ENCODE results near the gene ANO4.

The ANO4 gene

GRCh38 chr12:100801320-100801719 is 6.7 kb downstream of the ANO4 start:
- DNase-seq (ENCODE audit: low read depth in 2 of 2), result no peak

GRCh38 chr12:100808777-100809176 is 14.2 kb downstream of the ANO4 start:
- DNase-seq (ENCODE audit: low read depth in 2 of 2), result no peak

DNA sequence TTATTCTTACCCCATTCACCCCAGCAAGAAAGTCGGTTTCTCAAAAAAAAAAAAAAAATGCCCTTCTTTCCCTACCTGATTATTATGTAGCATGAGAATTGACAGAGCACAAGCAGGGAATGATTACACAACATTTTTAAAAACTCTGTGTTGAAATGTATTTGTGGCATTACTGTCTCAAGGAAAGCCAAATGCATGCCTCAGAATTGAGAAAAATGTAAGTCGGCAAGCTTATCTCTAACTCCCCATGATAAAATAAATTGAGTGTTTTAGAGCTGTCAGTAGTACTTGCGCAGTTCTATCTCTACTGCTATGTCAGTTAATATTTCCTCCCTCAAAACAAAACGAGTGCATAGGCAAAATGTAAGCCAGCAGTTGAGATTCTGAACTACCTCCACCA is 25.7 kb downstream of the ANO4 start:
- DNase-seq (ENCODE audit: low read depth in 2 of 2), result no peak

GRCh38 chr12:100823963-100824362 is 29.4 kb downstream of the ANO4 start:
- no peak for DNase-seq (ENCODE audit: low read depth in 2 of 2)

DNA sequence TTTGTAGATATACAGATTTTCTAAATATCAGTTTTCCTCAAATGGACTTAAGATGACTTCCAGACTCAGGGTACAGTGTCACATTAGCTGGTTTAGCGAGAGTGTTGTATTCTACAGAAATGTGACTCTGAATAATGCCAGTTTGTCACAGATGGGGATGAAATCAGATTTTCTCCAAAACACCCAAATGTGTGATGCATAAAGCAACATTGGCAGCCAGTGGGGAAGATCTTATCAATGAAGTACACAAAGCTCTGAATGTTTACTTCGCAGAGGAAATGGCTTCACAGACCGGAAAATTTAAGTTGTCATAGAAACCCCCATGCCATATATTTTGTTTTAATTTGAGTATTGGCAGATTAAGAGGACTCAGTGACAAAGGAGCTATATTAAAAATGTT is 29.9 kb downstream of the ANO4 start:
- DNase-seq (ENCODE audit: low read depth in 2 of 2), result no peak

DNA sequence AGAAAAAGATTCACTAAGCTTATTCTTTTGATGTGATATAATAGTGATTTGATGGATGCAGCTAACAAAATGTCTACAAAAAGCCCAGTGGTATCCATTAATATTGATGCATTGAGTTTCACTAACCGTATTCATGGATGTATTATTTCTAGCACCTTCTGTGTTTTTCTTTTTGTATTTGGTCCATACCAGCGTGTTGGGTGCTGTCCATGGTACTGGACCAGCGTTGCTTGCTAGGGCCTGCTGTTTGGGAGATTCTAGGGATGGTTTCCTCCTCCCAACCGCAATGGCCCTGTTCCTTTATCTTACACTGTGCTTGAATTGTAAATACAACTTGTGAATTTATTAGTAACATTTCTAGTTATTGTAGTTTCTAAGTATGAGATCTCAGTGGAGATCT is 31.7 kb downstream of the ANO4 start:
- peak in 1 of 2 donors; percentile 0 for DNase-seq (ENCODE audit: low read depth in 2 of 2)

- DNase-seq (ENCODE audit: low read depth in 2 of 2), result no peak
Observed at GRCh38 chr12:100827901-100828520, 33.4 kb downstream of the ANO4 start.

DNA sequence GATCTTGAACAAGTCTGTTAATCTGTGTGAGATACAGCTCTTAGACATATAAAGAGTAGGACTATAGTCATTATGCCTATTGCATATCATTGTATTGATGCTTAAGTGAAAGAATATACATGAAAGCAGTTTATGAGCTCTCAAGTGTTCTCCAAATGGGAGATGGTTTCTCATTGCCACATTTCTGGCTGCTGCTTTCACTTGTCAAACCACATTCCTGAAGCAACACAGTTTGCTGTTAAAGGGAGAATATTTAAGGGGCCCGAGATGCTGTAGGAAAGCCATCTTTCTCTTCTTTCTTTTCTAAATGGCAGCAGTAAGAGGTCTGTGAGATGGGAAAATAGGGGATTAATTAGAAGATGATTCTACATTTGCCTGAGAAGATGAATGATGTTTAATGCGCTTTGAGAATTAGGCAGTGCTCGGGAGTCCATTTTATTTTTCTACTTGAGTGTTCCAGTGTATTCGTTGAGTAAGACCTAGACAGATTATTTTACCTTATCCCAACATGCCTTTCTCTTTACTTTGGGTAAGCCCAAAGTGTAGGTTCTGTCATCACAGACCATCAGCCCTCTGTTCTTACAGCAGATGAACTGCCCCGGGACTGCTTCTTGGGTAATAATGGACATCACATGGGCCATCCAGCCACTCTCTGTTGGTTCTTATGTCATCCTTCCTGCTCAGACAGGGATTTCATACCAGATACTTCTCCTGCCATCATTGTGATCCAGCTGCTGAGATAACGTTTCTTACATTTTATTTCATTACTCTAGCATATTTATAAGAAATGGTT is 35.6 kb downstream of the ANO4 start:
- DNase-seq (ENCODE audit: low read depth in 2 of 2), result no peak

- DNase-seq (ENCODE audit: low read depth in 2 of 2), result no peak
Observed at GRCh38 chr12:100833282-100833681, 38.7 kb downstream of the ANO4 start.

GRCh38 chr12:100840748-100841147 is 46.2 kb downstream of the ANO4 start:
- no peak for DNase-seq (ENCODE audit: low read depth in 2 of 2)

- DNase-seq (ENCODE audit: low read depth in 2 of 2), result no peak
Observed at GRCh38 chr12:100842156-100842555, 47.6 kb downstream of the ANO4 start.

GRCh38 chr12:100843061-100843460 is 48.5 kb downstream of the ANO4 start:
- no peak for DNase-seq (ENCODE audit: low read depth in 2 of 2)

DNA sequence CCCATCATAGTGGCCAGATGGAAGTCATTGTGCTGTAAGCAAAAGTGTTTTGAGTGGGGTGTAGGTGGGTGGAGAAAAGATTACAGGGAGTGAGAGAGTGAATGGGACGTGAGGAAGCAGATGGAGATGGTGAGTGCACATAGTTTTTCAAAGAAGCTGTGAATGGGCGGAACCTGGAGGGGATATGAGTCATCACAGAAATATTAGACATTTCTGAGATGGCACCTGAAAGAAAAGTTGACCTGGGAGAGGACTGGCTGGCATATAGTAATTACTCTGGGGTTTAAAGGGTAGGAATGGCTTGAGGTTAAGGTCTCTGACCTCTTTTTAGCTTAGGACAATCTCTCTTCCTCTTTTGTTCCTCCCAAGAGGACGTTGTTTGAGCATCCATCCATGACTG is 50.5 kb downstream of the ANO4 start:
- DNase-seq (ENCODE audit: low read depth in 2 of 2), result no peak

GRCh38 chr12:100851637-100852036 is 57.1 kb downstream of the ANO4 start:
- DNase-seq (ENCODE audit: low read depth in 2 of 2), result no peak

- no peak for DNase-seq (ENCODE audit: low read depth in 2 of 2)
Observed at GRCh38 chr12:100857418-100857817, 62.8 kb downstream of the ANO4 start.

GRCh38 chr12:100857971-100858370 is 63.4 kb downstream of the ANO4 start:
- DNase-seq (ENCODE audit: low read depth in 2 of 2), result no peak

GRCh38 chr12:100858656-100859055 is 64.1 kb downstream of the ANO4 start:
- DNase-seq (ENCODE audit: low read depth in 2 of 2), result no peak

GRCh38 chr12:100859063-100859627 is 64.6 kb downstream of the ANO4 start:
- no peak for DNase-seq (ENCODE audit: low read depth in 2 of 2)

DNA sequence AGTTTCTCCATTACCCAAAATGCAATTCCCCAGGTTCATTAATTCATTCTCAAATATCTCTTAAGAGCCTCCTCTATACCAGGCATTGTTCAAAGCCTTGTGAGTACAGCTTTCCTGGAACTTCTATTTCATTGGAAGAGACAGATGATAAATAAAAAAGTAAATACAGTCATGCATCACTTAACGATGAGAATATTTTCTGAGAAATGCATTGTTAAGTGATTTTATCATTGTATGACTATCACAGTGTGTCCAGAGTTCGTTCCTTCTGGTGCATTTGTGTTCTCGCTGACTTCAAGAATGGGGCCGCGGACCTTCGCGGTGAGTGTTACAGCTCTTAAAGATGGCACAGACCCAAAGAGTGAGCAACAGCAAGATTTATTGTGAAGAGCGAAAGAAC is 66.0 kb downstream of the ANO4 start:
- DNase-seq (ENCODE audit: low read depth in 2 of 2), result no peak

DNA sequence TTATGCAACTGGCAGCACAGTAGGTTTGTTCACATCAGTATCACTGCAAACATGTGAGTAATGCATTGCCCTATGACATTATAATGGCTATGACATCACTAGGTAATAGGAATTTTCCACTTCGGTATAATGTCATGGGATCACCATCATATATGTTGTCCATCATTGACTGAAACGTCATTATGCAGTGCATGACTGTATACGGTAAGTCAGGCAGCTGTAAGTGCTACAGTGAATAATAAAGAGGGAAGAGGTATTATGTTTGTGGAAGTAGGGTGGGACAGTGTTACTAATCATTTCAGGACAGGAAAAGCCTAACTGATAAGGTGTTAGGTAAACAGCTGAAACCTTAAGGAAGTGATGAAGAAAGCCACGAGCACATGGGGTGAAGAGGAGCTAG is 68.1 kb downstream of the ANO4 start:
- no peak for DNase-seq (ENCODE audit: low read depth in 2 of 2)

DNA sequence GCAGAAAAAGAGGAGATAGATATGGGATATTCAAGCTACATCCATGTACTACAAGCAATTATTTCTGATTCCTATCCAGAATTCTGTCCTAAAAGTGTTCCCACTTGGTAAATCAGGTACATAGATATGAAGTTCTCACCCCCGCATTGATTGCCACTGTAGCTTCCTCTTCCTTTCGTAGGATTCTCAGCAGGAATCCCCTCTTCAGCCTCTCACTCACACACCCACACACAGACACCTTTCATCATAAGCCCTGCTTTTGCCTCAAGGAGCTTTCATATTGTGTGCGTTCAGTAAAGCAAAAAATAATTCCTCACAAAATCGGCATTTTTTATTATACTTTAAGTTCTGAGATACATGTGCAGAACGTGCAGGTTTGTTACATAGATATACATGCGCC is 69.8 kb downstream of the ANO4 start:
- no peak for DNase-seq (ENCODE audit: low read depth in 2 of 2)

DNA sequence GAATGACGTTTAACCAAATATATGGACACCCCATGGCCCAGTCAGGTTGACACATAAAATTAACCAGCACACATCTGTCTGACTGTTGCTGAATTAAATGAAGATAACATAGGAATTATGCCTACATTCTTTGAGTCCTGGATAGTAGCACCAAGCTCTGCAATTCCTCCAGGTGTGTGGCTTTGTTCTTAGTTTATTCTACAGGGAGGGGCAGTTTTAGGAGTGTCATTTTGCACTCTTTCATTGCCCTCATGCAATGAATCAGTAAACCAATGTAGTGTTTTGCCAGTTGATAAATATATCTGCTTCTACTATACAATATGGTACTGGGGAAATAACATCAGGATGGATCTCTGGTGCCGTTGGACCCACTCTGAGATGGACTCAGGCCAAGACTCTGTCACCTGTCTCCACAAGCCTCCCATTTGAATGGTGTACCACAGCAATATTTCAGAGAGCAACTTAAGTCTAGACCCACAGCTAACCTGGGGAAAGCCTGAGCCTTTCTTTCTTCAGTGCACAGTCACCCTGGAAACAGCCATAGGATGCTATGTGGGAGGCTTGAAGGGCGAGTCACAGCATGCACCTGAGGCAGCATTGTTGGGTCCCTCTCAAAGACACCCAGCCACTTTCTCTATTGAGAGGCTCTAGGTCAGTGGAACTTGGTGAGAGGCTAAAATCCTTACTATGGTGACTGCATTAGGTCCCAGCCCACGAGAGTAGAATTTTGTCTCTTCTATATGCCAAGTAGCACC is 73.2 kb downstream of the ANO4 start:
- DNase-seq (ENCODE audit: low read depth in 2 of 2), result no peak

DNA sequence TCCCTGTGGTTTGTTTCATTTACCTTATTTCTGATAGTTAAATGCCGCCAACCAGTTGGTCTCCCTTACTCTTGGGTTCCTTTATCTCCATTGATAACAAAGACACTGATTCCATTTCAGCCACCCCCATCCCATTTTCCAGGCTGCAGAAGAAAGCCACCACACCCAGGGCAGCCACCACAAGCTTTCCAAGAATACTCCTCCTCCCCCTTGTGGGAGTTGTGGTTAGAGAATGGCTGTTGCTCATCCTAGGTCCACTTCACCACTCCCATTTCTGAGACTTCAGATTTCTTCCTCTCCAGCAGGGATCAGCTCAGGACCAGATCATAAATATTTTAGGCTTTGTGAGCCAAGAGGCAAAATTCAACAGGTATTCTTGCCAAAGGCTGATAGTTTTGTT is 73.9 kb downstream of the ANO4 start:
- no peak for DNase-seq (ENCODE audit: low read depth in 2 of 2)
